Measurements from ENCODE around the gene SIAE.

The SIAE gene

GRCh38 chr11:124642628-124643027 lies 30.9 kb downstream of the SIAE start:
- Mint-ChIP-seq H3K4me1 (peaks cover 5% of the 10 kb centered on the region), H3K27me3 (ENCODE audit: low read depth, poor library complexity) (peaks cover 11% of the 10 kb centered on the region), H3K9me3 (no peaks in the 10 kb centered on the region), H3K27ac (no peak overlapping the region), H3K4me3 (no peak overlapping the region), H3K36me3 (ENCODE audit: low read depth) (peaks cover 10% of the 10 kb centered on the region)
- DNase-seq = no peak
- TF ChIP-seq CTCF (IDR thresholded peaks at IDR 0.05) = no peak

- Mint-ChIP-seq H3K9me3 (no peaks in the 10 kb centered on the region), H3K27ac (no peak overlapping the region), H3K27me3 (ENCODE audit: low read depth, poor library complexity) (no peaks in the 10 kb centered on the region), H3K36me3 (ENCODE audit: low read depth) (peaks cover 22% of the 10 kb centered on the region), H3K4me1 (peaks cover 5% of the 10 kb centered on the region), H3K4me3 (no peak overlapping the region)
- DNase-seq = no peak
- TF ChIP-seq CTCF (IDR thresholded peaks at IDR 0.05) = no peak
Measured at GRCh38 chr11:124640666-124641065, 32.9 kb downstream of the SIAE start.

- Mint-ChIP-seq H3K9me3 (no peaks in the 10 kb centered on the region), H3K4me3 (no peak overlapping the region), H3K27ac (no peak overlapping the region), H3K36me3 (ENCODE audit: low read depth) (peaks cover 23% of the 10 kb centered on the region), H3K27me3 (ENCODE audit: low read depth, poor library complexity) (no peaks in the 10 kb centered on the region), H3K4me1 (no peaks in the 10 kb centered on the region)
- DNase-seq = no peak
- TF ChIP-seq CTCF (IDR thresholded peaks at IDR 0.05) = no peak
Measured at GRCh38 chr11:124639186-124639585, 34.4 kb downstream of the SIAE start.

- H3K9me3 Mint-ChIP-seq = no peaks in the 10 kb centered on the region
- no peaks in the 10 kb centered on the region for H3K4me1 Mint-ChIP-seq
- no peak for TF ChIP-seq CTCF (IDR thresholded peaks at IDR 0.05)
- no peaks in the 10 kb centered on the region for H3K27me3 Mint-ChIP-seq (ENCODE audit: low read depth, poor library complexity)
- H3K4me3 Mint-ChIP-seq = no peak overlapping the region
- DNase-seq = no peak
- H3K27ac Mint-ChIP-seq = no peak overlapping the region
- peaks cover 30% of the 10 kb centered on the region for H3K36me3 Mint-ChIP-seq (ENCODE audit: low read depth)
Measured at GRCh38 chr11:124638500-124638899, 35.0 kb downstream of the SIAE start.

GRCh38 chr11:124635932-124636331 lies 37.6 kb downstream of the SIAE start:
- H3K4me1 Mint-ChIP-seq = no peaks in the 10 kb centered on the region
- DNase-seq = no peak
- no peaks in the 10 kb centered on the region for H3K27me3 Mint-ChIP-seq (ENCODE audit: low read depth, poor library complexity)
- no peaks in the 10 kb centered on the region for H3K9me3 Mint-ChIP-seq
- no peak overlapping the region for H3K4me3 Mint-ChIP-seq
- H3K27ac Mint-ChIP-seq = no peak overlapping the region
- H3K36me3 Mint-ChIP-seq (ENCODE audit: low read depth) = peaks cover 54% of the 10 kb centered on the region
- TF ChIP-seq CTCF (IDR thresholded peaks at IDR 0.05) = no peak

GRCh38 chr11:124633355-124633754 lies 40.2 kb downstream of the SIAE start:
- Mint-ChIP-seq H3K27me3 (ENCODE audit: low read depth, poor library complexity) (no peaks in the 10 kb centered on the region), H3K36me3 (ENCODE audit: low read depth) (peaks cover 67% of the 10 kb centered on the region), H3K4me3 (no peak overlapping the region), H3K4me1 (no peaks in the 10 kb centered on the region), H3K27ac (no peak overlapping the region), H3K9me3 (no peaks in the 10 kb centered on the region)
- no peak for TF ChIP-seq CTCF (IDR thresholded peaks at IDR 0.05)
- DNase-seq = no peak
